Vagina (tissue), 2 donors: ENCODE measurements around the gene CISD3. TPM values are rescaled to one million over a fixed set of nuclear protein-coding genes. Genes with fewer than 3 reads are reported as not detected.

ENCODE experiments used
- DNase-seq, 2 donors: peaks; one replicate each; pipeline ENCODE4 v3.0.0-alpha.2; 2017; ENCODE audit errors: extremely low spot score in 2 of 2
- H3K27ac ChIP-seq: fragments of 200-600 bp; sonication (generic); one replicate; pipeline ENCODE4 v1.5.1; 2019
- H3K27me3 ChIP-seq: fragments of 200-600 bp; sonication (generic); one replicate; pipeline ENCODE4 v1.5.1; 2019
- H3K36me3 ChIP-seq, 2 donors: fragments of 200-600 bp; sonication (generic); one replicate each; pipeline ENCODE4 v1.5.1; 2017 to 2019
- H3K4me1 ChIP-seq: fragments of 200-600 bp; sonication (generic); one replicate; pipeline ENCODE4 v1.5.1; 2019
- H3K4me3 ChIP-seq, 2 donors: fragments of 200-600 bp; sonication (generic); 1 replicate in 1 of 2; 2 replicates in 1 of 2; pipeline ENCODE4 v1.5.1; 2016 to 2019
- H3K9me3 ChIP-seq: fragments of 200-600 bp; sonication (generic); one replicate; pipeline ENCODE4 v1.5.1; 2019
- CTCF ChIP-seq, 3 experiments: fragments of 450-650 bp in 2 of 3; fragments of 200-600 bp in 1 of 3; sonication (generic) in 1 of 3; IDR thresholded peaks; one replicate each; pipeline ENCODE4 v1.5.1; 2017 to 2019; ENCODE audit warnings: antibody characterized with exemption in 3 of 3, mild to moderate bottlenecking in 2 of 3, moderate library complexity in 2 of 3
- POLR2A ChIP-seq, 2 donors: fragments of 450-650 bp; IDR thresholded peaks; one replicate each; pipeline ENCODE4 v1.6.1; 2017; ENCODE audit warnings: antibody characterized with exemption in 2 of 2, mild to moderate bottlenecking in 2 of 2, moderate library complexity in 2 of 2
- POLR2AphosphoS5 ChIP-seq, 2 donors: sonication (generic); formaldehyde crosslinking; IDR thresholded peaks; one replicate each; pipeline ENCODE4 v1.9.0; 2017; ENCODE audit warnings: antibody characterized with exemption in 2 of 2, mild to moderate bottlenecking in 2 of 2, low read depth in 1 of 2; ENCODE audit not compliant: insufficient read depth in 1 of 2
- intact Hi-C: fragments of 100-400 bp; cut with DNase I; formaldehyde crosslinking; loops from one replicate; pipeline ENCODE4 v1.15.1; 2023
- total RNA-seq: library from RNA; depleted of rRNA; stranded (reverse); fragments of >200 nt; gene quantifications from one replicate; pipeline ENCODE4 v1.2.3, GENCODE V29; 2016

Gene CISD3
- total RNA-seq, 1 donor from 2014 or later: 12.8 TPM

- Histone ChIP-seq H3K27me3 (no peaks in the 10 kb centered on the region), H3K27ac (no peak overlapping the region), H3K4me1 (peaks cover 49% of the 10 kb centered on the region), H3K36me3 (peaks cover 0 to 22% of the 10 kb centered on the region in 2 donors), H3K4me3 (no peak overlapping the region), H3K9me3 (no peaks in the 10 kb centered on the region)
- intact Hi-C loops: loop anchor here (5.0 kb wide), 1 partner anchor 41 kb away; no protein-coding TSS in a partner anchor
- TF ChIP-seq CTCF (IDR thresholded peaks at IDR 0.05) (no peak), POLR2AphosphoS5 (IDR thresholded peaks at IDR 0.05; ENCODE audit: insufficient read depth in 1 of 2, low read depth in 1 of 2) (no peak), POLR2A (IDR thresholded peaks at IDR 0.05) (no peak)
- no peak for DNase-seq
Measured at GRCh38 chr17:38733282-38733981, 3.3 kb downstream of the CISD3 start.

- TF ChIP-seq POLR2AphosphoS5 (IDR thresholded peaks at IDR 0.05; ENCODE audit: insufficient read depth in 1 of 2, low read depth in 1 of 2) (no peak), CTCF (IDR thresholded peaks at IDR 0.05) (no peak), POLR2A (IDR thresholded peaks at IDR 0.05) (no peak)
- H3K27ac ChIP-seq: no peak overlapping the region
- no peak for DNase-seq
- no peaks in the 10 kb centered on the region for H3K27me3 ChIP-seq
- no peak overlapping the region for H3K4me3 ChIP-seq
- H3K36me3 ChIP-seq: peaks cover 0 to 30% of the 10 kb centered on the region in 2 donors
- intact Hi-C loops: loop anchor here (2.0 to 5.0 kb wide), 2 partner anchors 42 to 57 kb away; no protein-coding TSS in a partner anchor
- H3K9me3 ChIP-seq: no peaks in the 10 kb centered on the region
- peaks cover 46% of the 10 kb centered on the region for H3K4me1 ChIP-seq
Measured at GRCh38 chr17:38733982-38734973, 4.1 kb downstream of the CISD3 start.

- H3K4me3 ChIP-seq: no peak overlapping the region
- intact Hi-C loops: loop anchor here (2.0 kb wide), 1 partner anchor 59 kb away; no protein-coding TSS in a partner anchor
- peaks cover 0 to 30% of the 10 kb centered on the region in 2 donors for H3K36me3 ChIP-seq
- peaks cover 40% of the 10 kb centered on the region for H3K4me1 ChIP-seq
- H3K27ac ChIP-seq: no peak overlapping the region
- H3K27me3 ChIP-seq: no peaks in the 10 kb centered on the region
- H3K9me3 ChIP-seq: no peaks in the 10 kb centered on the region
- no peak for TF ChIP-seq POLR2A (IDR thresholded peaks at IDR 0.05)
- TF ChIP-seq CTCF (IDR thresholded peaks at IDR 0.05): peak; percentile 93 to 97 (median 94)
- no peak for DNase-seq
Measured at GRCh38 chr17:38735161-38735997, 5.2 kb downstream of the CISD3 start.

- Histone ChIP-seq H3K36me3 (peaks cover 0 to 30% of the 10 kb centered on the region in 2 donors), H3K27ac (no peak overlapping the region), H3K4me1 (peaks cover 42% of the 10 kb centered on the region), H3K27me3 (no peaks in the 10 kb centered on the region), H3K9me3 (no peaks in the 10 kb centered on the region), H3K4me3 (no peak overlapping the region)
- DNase-seq: no peak
- intact Hi-C loops: no loop called here
- TF ChIP-seq CTCF (IDR thresholded peaks at IDR 0.05): no peak
- TF ChIP-seq POLR2AphosphoS5 (IDR thresholded peaks at IDR 0.05; ENCODE audit: insufficient read depth in 1 of 2, low read depth in 1 of 2): no peak
- no peak for TF ChIP-seq POLR2A (IDR thresholded peaks at IDR 0.05)
Measured at GRCh38 chr17:38738007-38738662, 8.0 kb downstream of the CISD3 start.
